Measurements from ENCODE around the gene TM2D3. TPM values are rescaled to one million over a fixed set of nuclear protein-coding genes. Genes with fewer than 3 reads are reported as not detected.
A peak's percentile ranks its signal among the peaks of the same experiment; 100 is the strongest.

The TM2D3 gene
- total and polyA plus RNA-seq, 8 donors = 20.4 to 128 (median 46.2) TPM

DNA sequence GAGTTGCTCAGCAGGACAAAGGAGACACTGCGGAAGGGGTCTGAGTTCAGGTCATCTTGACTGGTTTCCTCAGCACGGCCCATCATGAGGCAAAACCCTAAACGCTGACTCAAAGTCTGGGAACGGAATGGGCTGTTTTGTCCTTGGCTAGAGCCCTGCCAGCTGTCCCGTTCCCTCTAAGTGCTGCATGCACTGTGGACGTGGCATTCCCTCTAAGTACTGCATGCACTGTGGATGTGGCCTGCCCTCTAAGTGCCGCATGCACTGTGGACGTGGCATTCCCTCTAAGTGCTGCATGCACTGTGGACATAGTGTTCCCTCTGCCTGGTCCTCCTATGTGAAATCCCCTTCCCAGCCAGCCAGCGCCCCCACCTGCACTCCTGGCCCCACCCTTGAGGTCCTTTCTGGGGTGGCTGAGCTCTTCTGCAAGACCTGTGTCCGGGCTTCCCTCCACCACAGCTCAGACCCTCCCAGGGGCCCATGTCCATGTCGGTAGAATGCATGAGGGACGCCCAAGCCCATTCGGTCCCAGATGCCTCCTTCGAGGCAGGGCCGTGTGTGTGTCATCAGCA, 36.7 kb downstream of the TM2D3 start:
- H3K9me3 ChIP-seq = no peaks in the 10 kb centered on the region
- WGBS, 5 donors = 48 to 62% (median 52%) methylated on average over 9 to 15 of the region's 15 CpGs
- H3K27me3 ChIP-seq = no peaks in the 10 kb centered on the region
- TF ChIP-seq POLR2A (IDR thresholded peaks at IDR 0.05) (no peak), POLR2AphosphoS5 (IDR thresholded peaks at IDR 0.05) (no peak), CTCF (IDR thresholded peaks at IDR 0.05) (no peak), EP300 (IDR thresholded peaks at IDR 0.05) (no peak)
- peaks cover 0 to 4% (median 0%) of the 10 kb centered on the region in 4 donors for H3K36me3 ChIP-seq
- peak overlapping the region in 2 of 4 donors; percentile 17 to 28 for H3K4me3 ChIP-seq
- DNase-seq = no peak
- peaks cover 11 to 40% (median 28%) of the 10 kb centered on the region in 4 donors for H3K4me1 ChIP-seq
- H3K27ac ChIP-seq = peak overlapping the region in 2 of 5 donors; percentile 45 to 69
- intact Hi-C loops (cut with DNase I; ENCODE audit: low total_unique reads) = no loop called here

DNA sequence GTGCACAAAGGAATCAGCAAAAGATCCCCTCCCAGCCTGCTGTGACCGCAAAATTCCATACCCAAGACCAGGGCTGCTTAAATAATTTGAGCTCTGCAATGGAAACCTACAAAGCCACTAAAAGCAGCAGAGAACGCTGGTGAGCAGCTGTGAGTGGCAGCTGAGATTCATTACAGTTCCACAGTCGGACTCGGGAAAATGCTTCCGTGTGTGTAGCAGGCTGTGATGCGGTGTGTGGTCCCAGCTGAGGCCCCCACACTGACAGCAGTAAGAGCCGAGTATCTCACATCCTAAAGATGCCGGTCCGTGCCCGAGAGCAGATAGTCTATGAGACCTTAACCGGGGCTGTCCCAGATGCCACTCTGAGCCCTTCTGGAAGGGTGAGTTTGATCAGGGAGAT, 37.4 kb downstream of the TM2D3 start:
- intact Hi-C loops (cut with DNase I; ENCODE audit: low total_unique reads) = no loop called here
- Histone ChIP-seq H3K4me3 (no peak overlapping the region), H3K36me3 (no peaks in the 10 kb centered on the region), H3K4me1 (peaks cover 11 to 40% (median 28%) of the 10 kb centered on the region in 4 donors), H3K27ac (peak overlapping the region in 2 of 5 donors; percentile 14 to 69), H3K27me3 (peaks cover 0 to 3% (median 0%) of the 10 kb centered on the region in 3 donors), H3K9me3 (no peaks in the 10 kb centered on the region)
- WGBS, 5 donors = 79 to 92% (median 82%) methylated on average over 11 of the region's 11 CpGs
- TF ChIP-seq EP300 (IDR thresholded peaks at IDR 0.05) (no peak), POLR2A (IDR thresholded peaks at IDR 0.05) (no peak), POLR2AphosphoS5 (IDR thresholded peaks at IDR 0.05) (no peak), CTCF (IDR thresholded peaks at IDR 0.05) (no peak)
- DNase-seq = no peak

DNA sequence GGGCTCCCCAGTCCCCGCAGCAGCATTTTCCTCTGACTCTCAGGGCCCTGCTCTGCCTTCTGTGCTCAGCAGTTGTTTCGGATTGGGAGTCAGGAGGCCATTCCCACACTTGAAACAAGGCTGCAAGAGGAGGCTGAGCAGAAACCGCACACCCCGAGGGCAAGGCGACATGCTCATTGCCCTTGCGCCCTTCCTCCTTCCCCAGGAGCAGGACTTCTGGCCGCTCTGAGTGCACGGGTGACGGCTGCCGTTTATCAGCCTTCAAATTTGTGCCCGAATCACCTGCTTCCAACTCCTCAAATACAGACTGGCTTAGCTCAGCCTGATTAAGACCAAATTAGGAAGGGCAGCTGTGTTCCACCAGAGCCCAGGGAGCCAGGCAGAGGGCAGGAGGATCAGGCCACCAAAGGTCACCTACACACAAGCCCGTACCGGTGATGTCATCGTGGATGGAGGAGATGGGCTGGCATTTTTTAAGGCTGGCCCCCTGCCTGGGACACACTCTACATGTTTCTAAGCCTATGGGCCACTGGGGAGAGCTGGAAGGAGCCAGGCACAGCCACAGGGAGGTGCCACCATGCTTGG, 38.1 kb downstream of the TM2D3 start:
- Histone ChIP-seq H3K4me1 (peaks cover 11 to 40% (median 28%) of the 10 kb centered on the region in 4 donors), H3K27me3 (peaks cover 0 to 3% (median 0%) of the 10 kb centered on the region in 3 donors), H3K4me3 (no peak overlapping the region), H3K27ac (peak overlapping the region in 2 of 5 donors; percentile 23 to 69), H3K9me3 (no peaks in the 10 kb centered on the region), H3K36me3 (no peaks in the 10 kb centered on the region)
- intact Hi-C loops (cut with DNase I; ENCODE audit: low total_unique reads) = no loop called here
- no peak for DNase-seq
- WGBS, 5 donors = 69 to 85% (median 78%) methylated on average over 14 of the region's 14 CpGs
- TF ChIP-seq POLR2AphosphoS5 (IDR thresholded peaks at IDR 0.05) (no peak), EP300 (IDR thresholded peaks at IDR 0.05) (no peak), POLR2A (IDR thresholded peaks at IDR 0.05) (no peak), CTCF (IDR thresholded peaks at IDR 0.05) (no peak)

- peak; percentile 81 to 88 for DNase-seq
- WGBS, 5 donors = 38 to 55% (median 43%) methylated on average over 11 to 20 of the region's 20 CpGs
- intact Hi-C loops (cut with DNase I; ENCODE audit: low total_unique reads) = no loop called here
Observed at GRCh38 chr15:101613130-101614000, 38.8 kb downstream of the TM2D3 start.

More at GRCh38 chr15:101613130-101614000, 38.8 kb downstream of the TM2D3 start:
- Histone ChIP-seq H3K36me3 (no peaks in the 10 kb centered on the region), H3K27me3 (peaks cover 0 to 3% (median 0%) of the 10 kb centered on the region in 3 donors), H3K9me3 (no peaks in the 10 kb centered on the region), H3K4me3 (no peak overlapping the region), H3K4me1 (peaks cover 11 to 40% (median 28%) of the 10 kb centered on the region in 4 donors), H3K27ac (peak overlapping the region in 2 of 5 donors; percentile 23 to 69)
- peak in 2 of 3 donors; percentile 8 to 53 for TF ChIP-seq POLR2AphosphoS5 (IDR thresholded peaks at IDR 0.05)
- no peak for TF ChIP-seq EP300 (IDR thresholded peaks at IDR 0.05)
